SW 1271 (cell line): ENCODE measurements around the gene PDRG1.

Experiments used
- DNase-seq, 2 experiments: peaks; one replicate each; lab custom pipeline; 2025; lab: John Stamatoyannopoulos, UW

PDRG1 gene

GRCh38 chr20:31907046-31907445 lies 44.8 kb downstream of the PDRG1 start:
- no peak for DNase-seq

DNA sequence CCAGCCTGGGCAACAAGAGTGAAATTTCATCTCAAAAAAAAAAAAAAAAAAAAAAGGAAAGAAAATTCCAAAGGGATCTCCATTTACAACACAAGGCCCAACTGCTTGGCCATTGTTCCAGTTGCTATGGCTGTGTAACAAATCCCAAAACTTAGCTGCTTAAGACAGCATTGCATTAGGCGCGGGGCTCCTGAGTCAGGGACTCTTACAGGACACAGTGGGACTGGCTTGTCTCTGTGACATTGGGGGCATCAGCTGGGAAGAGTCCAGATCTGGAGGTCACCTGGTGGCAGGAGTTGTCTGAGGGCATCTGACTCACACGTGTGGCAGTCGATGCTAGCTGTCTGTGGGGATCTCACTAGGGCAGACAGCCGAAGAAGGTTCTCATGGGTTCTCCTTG lies 45.8 kb downstream of the PDRG1 start:
- DNase-seq, result no peak

- no peak for DNase-seq
Measured at GRCh38 chr20:31903627-31904386, 48.0 kb downstream of the PDRG1 start.

- no peak for DNase-seq
Measured at GRCh38 chr20:31901615-31902014, 50.2 kb downstream of the PDRG1 start.

GRCh38 chr20:31897541-31897940 lies 54.3 kb downstream of the PDRG1 start:
- DNase-seq, result no peak

DNA sequence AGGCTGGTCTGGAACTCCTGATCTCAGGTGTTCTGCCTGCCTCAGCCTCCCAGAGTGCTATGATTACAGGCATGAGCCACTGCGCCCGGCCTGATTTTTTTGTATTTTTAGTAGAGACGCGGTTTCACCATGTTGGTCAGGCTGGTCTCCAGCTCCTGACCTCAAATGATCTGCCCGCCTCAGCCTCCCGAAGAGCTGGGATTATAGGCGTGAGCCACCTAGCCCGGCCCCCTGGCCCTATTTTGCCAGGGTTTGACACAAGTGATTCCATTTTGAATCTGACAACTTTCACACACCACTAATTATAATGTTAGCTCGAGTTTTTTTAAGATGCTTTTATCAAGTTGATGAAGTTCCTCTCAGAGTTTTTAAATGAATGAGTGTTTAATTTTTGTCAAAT lies 55.8 kb downstream of the PDRG1 start:
- DNase-seq, result no peak

DNA sequence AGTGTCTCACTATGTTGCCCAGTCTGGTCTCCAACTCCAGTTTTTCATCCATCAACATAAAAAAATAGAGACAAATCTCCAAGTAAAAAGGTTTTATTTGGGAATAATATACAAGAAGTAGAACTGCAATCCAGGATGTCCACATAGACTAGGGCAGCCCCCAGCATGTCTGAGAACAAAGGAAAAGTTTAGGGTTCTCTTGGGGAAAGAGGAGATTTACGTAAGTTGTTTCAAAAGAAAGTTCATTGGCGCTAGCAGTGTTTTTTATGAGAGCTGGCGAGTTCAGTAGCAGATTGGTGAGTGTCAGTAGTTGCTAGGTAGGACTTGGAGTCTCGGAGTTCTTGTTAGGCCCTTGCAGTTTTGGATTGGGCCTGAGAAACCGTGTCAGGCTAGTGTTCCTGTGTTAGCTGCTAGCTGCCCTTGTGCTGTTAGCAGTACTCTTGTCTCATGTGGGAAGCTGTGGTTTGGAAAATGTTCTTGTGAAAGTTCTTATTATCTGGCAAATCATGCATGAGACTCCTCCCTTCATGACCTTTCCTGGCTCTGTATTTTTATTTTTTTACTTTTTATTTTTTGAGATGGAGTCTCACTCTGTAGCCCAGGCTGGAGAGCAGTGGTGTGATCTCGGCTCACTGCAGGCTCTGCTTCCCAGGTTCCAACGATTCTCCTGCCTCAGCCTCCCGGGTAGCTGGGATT lies 56.7 kb downstream of the PDRG1 start:
- DNase-seq, result peak in 1 of 2 experiments; percentile 73
